ENCODE data around the gene TSHZ2. TPM values are rescaled to one million over a fixed set of nuclear protein-coding genes. Genes with fewer than 3 reads are reported as not detected.
"Not testable (repeated sequence)": the region's sequence is repeated elsewhere in the genome, so short reads cannot be mapped to it uniquely, and the experiment has no call there.

The TSHZ2 gene
- total and polyA plus RNA-seq, 11 donors: 1.8 to 12.1 (median 3.7) TPM

GRCh38 chr20:53500651-53501050 lies 528.5 kb downstream of the TSHZ2 start:
- no peak for ATAC-seq
- no peaks in the 10 kb centered on the region for H3K4me1 ChIP-seq
- intact Hi-C loops (cut with DNase I): no loop called here

GRCh38 chr20:53502820-53503219 lies 530.7 kb downstream of the TSHZ2 start:
- ATAC-seq (no peak), DNase-seq (no peak)
- Histone ChIP-seq H3K36me3 (no peaks in the 10 kb centered on the region), H3K4me1 (no peaks in the 10 kb centered on the region), H3K27me3 (no peaks in the 10 kb centered on the region), H3K4me3 (no peak overlapping the region), H3K9me3 (peaks cover 0 to 3% (median 0%) of the 10 kb centered on the region in 12 donors), H3K27ac (no peak overlapping the region)
- intact Hi-C loops (cut with DNase I): no loop called here
- 74 to 97% (median 90%) methylated on average over 4 of the region's 4 CpGs for WGBS, 4 donors
- no peak for TF ChIP-seq POLR2A (IDR thresholded peaks at IDR 0.05)
- no peak for TF ChIP-seq CTCF (IDR thresholded peaks at IDR 0.05)

More at GRCh38 chr20:53500651-53501050, 528.5 kb downstream of the TSHZ2 start:
- no peak overlapping the region for H3K4me3 ChIP-seq
- peaks cover 0 to 3% (median 0%) of the 10 kb centered on the region in 12 donors for H3K9me3 ChIP-seq
- no peaks in the 10 kb centered on the region for H3K27me3 ChIP-seq
- DNase-seq: no peak
- TF ChIP-seq CTCF (IDR thresholded peaks at IDR 0.05) (no peak), POLR2A (IDR thresholded peaks at IDR 0.05) (no peak)
- no peak overlapping the region for H3K27ac ChIP-seq
- no peaks in the 10 kb centered on the region for H3K36me3 ChIP-seq

GRCh38 chr20:53503517-53503919 lies 531.4 kb downstream of the TSHZ2 start:
- Histone ChIP-seq H3K36me3 (no peaks in the 10 kb centered on the region), H3K27ac (no peak overlapping the region), H3K9me3 (peaks cover 0 to 3% (median 0%) of the 10 kb centered on the region in 12 donors), H3K4me3 (no peak overlapping the region), H3K4me1 (no peaks in the 10 kb centered on the region), H3K27me3 (no peaks in the 10 kb centered on the region)
- DNase-seq (no peak), ATAC-seq (no peak)
- 80 to 88% (median 83%) methylated on average over 7 of the region's 7 CpGs for WGBS, 4 donors
- no peak for TF ChIP-seq POLR2A (IDR thresholded peaks at IDR 0.05)
- no peak for TF ChIP-seq CTCF (IDR thresholded peaks at IDR 0.05)
- intact Hi-C loops (cut with DNase I): no loop called here

- DNase-seq; H3K27ac ChIP-seq; H3K27me3 ChIP-seq; ATAC-seq; H3K4me3 ChIP-seq; H3K9me3 ChIP-seq; H3K4me1 ChIP-seq; H3K36me3 ChIP-seq; intact Hi-C loops (cut with DNase I): not testable (repeated sequence)
- WGBS, 4 donors: 81 to 93% (median 87%) methylated on average over 17 to 18 of the region's 19 CpGs
Observed at GRCh38 chr20:53504106-53504505, 531.9 kb downstream of the TSHZ2 start.

GRCh38 chr20:53510262-53510661 lies 538.1 kb downstream of the TSHZ2 start:
- H3K9me3 ChIP-seq: no peaks in the 10 kb centered on the region
- 69 to 75% (median 72%) methylated on average over 9 of the region's 9 CpGs for WGBS, 4 donors
- intact Hi-C loops (cut with DNase I): no loop called here
- H3K27ac ChIP-seq: no peak overlapping the region
- ATAC-seq (no peak), DNase-seq (no peak)
- H3K4me1 ChIP-seq: no peaks in the 10 kb centered on the region
- no peaks in the 10 kb centered on the region for H3K36me3 ChIP-seq
- TF ChIP-seq CTCF (IDR thresholded peaks at IDR 0.05) (no peak), POLR2A (IDR thresholded peaks at IDR 0.05) (no peak)
- H3K27me3 ChIP-seq: no peaks in the 10 kb centered on the region
- no peak overlapping the region for H3K4me3 ChIP-seq

Measured in heart left ventricle (tissue), 16 donors.